Right kidney (tissue), 1 donor: ENCODE data around the gene CFAP61.

Experiments
- DNase-seq: peaks from one replicate; pipeline ENCODE4 v3.0.0-alpha.2; 2016

The CFAP61 gene

GRCh38 chr20:20184149-20184548, 131.8 kb downstream of the CFAP61 start:
- no peak for DNase-seq

DNA sequence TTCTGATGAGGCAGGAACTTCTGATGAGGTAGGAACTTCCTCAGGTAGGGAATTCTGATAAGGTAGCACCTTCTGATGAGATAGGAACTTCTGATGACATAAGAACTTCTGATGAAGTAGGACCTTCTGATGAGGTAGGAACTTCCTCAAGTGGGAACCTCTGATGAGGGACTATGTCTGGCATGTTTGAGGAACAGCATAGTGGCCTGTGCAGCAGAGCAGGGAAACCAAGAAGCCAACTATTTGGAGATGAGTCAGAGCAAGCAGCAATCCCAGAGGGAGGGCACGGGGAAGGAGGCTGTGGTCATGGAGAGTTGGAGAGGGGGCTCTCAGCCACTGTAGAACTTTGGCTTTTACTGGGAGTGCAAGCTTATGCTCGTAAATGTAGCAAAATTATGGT, 132.4 kb downstream of the CFAP61 start:
- DNase-seq = no peak

DNA sequence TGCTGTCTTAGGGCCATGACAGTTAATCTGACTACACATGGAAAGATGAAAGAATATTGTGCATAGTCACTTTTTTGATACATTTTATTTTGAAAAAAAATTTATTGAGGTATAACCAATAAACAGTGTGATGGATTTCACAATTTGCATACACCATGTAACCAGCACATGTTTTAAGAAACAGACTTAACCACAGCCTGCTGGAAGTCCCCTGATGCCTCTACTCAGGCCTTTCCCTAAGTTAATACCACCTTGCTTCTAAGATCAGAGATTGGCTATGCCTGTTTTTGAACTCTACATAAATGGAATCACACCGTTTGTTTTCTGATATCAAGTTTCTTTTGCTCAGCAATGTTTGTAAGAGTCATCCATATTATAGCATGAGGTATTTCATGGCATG, 136.3 kb downstream of the CFAP61 start:
- no peak for DNase-seq

- DNase-seq = no peak
These were observed 140.0 kb downstream of the CFAP61 start for GRCh38 chr20:20192366-20192765.

GRCh38 chr20:20195021-20195705, 142.8 kb downstream of the CFAP61 start:
- DNase-seq = no peak

DNA sequence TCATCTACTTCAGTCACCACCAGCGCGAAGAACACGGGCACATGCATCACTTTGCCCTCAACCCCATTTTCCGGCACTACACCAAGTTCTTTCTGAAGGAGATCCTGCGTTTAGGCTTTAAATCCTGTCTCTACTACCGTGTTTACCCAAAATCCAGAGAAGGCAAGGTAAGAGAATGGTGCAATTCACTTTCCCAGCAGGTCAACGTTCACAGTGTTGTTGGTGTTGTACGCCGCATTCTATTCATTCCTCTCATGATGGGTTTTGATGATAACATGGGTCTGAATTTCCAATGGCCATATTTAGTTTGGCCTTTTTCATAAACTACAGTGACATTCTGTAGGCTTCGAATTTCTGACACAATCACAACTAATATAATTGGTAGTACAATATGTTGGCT, 144.3 kb downstream of the CFAP61 start:
- no peak for DNase-seq

DNA sequence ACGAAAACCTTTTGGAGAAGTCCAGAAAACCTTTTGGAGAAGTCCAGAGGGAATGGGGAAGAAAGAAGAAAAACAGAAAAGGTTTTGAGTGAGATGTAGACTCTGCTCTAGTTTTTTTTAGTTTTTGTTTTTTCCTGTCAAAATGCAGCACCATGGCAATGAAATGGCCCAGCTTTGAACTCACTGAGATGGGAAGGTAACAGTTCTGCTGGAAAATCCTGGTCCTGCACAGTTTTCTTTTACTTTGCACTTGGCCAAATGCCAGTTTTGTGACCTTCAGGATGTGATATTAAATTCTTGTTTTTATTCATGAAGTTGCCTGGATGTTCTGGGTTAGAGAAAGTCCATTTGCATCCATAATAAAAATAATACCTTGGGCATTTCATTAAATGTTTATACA, 145.7 kb downstream of the CFAP61 start:
- DNase-seq = no peak

GRCh38 chr20:20199361-20200160, 147.2 kb downstream of the CFAP61 start:
- no peak for DNase-seq

DNA sequence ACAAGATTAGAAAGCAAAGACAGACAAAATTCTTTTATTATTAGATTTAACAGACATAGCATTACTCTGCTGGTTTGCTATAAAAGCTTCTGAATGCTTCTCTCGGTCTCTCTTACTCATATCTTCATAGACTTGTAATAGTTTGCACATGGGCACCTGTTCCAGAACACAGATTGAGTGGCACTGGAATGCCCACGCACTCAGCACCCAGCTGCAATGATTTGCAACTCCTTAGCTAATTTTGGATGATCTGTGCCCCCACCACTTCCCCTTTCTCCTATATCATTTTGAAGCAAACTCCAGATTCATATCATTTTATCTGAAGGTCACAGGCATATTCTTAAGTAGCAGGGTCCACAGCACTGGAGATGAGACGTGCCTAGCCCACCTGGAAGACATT, 148.8 kb downstream of the CFAP61 start:
- DNase-seq = no peak

DNA sequence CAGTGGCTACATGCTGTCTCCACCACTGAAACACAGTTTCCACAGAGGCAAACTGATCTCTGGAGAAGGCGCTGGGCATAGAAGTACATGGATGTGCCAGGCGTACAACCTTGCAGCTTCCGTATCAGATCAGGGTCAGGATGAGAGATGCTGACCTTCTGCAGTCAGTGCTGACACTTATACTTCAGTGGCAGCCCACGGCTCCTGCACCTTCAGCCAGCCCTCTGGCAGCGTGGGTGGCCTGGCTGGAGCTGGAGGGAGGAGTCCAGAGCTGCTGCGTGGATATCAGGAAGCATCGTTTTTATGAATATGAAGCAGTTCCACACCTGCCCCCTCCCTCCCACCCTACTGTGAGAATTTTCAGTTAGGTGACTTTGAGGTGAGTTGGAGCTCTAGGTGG, 149.3 kb downstream of the CFAP61 start:
- DNase-seq = no peak

- DNase-seq = no peak
These were observed 150.4 kb downstream of the CFAP61 start for GRCh38 chr20:20202768-20203167.

DNA sequence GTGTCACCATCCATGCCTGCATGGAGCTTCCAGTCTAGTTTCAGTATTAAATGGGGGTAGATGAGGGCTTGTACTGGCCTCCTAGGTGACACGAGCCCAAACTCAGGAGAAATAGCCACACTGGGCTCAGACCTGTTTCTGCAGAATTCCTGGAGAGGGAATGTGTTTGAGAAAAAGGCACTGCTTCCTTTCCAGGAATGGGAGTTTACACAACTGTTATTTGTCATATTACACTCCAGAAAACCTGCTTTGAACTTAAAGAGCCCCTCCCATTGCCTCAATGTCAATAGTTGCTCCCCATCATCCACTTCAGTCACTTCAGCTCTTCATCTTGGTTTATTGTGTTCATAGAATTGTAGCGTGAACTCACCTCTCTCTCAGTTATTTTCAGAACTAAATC, 151.5 kb downstream of the CFAP61 start:
- no peak for DNase-seq

GRCh38 chr20:20204256-20204655, 151.9 kb downstream of the CFAP61 start:
- no peak for DNase-seq

DNA sequence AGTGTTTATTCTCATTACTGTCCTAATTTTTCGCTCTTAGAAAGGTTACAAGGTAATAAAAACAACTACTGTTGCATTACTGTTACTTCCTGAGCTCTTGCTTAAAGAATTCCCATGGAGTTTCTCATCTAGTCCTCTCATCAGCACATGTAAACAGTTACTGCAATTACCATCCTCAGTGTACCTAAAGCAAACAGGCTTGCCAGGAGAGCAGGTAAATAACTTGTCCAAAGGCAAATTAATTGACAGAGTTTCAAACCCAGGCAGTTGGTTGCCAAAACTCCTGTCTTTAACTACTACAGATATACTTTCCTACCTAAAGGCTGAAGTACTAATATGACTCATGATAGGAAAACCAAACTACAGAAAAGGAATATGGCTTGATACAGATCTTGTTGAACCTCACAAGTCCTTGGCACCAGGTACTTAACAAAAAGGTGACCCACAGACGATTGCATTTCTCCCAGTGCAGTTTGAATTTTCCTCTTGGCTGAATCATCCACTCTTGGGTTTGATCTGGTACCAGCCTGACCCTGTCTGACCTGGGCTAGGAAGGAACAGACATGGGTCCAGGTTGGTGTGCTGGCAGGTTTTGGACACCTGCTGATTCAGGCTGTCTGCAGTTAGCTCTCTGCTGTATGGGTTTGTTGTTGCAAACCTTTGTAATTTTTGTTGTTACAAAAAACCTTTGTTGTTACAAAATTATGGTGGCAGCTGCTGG, 153.0 kb downstream of the CFAP61 start:
- DNase-seq = no peak

DNA sequence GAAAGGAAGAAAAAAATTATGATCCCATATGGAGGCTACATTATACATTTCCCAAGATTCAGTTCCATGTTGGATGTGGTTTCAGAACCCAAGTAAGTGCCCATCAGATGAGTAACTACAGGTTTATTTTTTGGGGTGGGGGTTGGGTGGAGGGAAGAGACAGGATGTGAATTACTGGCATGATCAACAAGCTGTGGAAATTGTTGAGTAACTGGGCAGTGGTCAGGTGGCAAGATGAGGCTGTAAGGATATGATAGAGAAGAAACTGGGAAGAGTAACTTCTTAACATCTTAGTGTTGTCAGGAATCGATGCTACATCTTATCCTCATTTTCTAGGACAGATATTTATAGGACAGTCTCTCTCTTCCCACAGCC, 153.5 kb downstream of the CFAP61 start:
- no peak for DNase-seq

DNA sequence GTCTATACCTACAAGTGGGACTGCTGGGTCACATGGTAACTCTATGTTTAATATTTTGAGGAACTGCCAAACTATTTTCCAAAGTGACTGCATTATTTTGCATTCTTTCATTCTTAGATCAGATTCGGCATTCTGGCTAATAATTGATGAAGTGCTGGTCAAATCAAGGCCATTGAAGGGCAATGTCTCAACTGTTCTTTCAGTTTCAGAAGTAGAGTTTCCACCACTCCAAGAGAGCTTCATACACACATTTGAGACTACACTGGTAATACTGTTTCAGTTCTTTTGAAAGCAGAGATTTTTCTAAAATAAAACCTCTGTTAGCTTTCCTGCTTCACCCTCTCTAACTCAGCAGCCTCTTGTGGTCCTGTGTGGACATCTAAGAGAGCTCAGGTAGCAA, 154.5 kb downstream of the CFAP61 start:
- no peak for DNase-seq

DNA sequence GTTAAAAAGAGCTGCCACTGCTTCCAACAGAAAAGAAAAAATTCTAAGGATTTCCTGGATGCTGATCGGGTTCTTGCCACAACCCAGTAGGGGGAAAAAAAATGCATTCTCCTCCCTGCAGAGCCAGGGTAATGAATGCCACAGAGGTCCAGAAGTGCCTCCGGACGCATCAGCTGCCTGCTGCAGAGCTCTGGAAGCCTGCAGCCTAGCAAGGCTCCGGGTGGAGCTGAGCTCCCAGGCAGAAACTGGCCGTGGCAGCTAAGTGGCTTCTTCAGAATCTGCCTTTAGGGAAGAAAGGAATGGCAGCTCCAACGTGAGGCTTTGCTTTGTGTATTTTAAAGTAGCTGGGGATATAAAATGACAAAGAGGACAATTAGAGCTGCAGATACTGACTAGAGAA, 155.0 kb downstream of the CFAP61 start:
- DNase-seq = no peak

GRCh38 chr20:20207872-20208271, 155.5 kb downstream of the CFAP61 start:
- no peak for DNase-seq

DNA sequence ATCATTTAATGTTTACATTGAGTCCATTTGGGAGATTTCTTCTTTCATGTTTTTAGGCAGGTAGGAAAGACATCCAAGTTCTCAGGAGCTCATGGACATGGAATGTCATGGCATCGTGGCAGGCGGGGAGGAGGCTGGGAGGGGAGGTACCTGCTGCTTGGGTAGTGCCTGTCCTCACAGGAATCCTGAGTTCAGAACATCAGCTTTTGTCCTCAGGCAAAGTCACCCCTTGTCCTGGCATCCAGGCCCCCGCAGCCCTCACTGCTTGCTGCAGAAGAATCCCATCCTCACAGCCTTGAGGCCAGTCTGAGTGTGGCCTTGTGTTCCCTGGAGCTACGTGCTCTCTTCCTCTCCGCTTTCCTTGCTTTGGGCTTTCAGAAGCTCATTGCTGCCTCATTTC, 157.4 kb downstream of the CFAP61 start:
- DNase-seq = no peak

DNA sequence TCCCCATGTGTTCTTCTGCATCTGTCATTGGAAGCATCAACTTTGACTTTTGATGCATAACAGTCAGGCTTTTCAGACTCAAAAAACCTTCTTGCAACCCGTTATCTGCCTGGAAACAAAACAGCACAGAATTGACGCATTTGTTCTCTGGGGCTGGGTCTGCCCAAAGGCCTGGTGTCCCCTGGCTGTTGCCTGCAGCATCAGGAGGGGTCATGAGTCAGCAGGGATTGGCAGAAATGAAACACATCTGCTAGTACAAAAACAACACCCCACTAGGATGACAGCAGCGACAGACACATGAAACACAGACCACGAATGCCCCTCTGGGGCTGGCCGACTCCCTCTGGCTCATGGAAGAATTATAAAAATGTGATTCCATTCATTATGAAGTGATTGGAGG, 158.0 kb downstream of the CFAP61 start:
- no peak for DNase-seq

- DNase-seq = no peak
These were observed 158.6 kb downstream of the CFAP61 start for GRCh38 chr20:20210943-20211273.

- DNase-seq = no peak
These were observed 159.1 kb downstream of the CFAP61 start for GRCh38 chr20:20211274-20211987.

- DNase-seq = no peak
These were observed 159.7 kb downstream of the CFAP61 start for GRCh38 chr20:20211988-20212518.
